GM18511 (cell line): ENCODE measurements around the gene SEPTIN8.

ENCODE experiments used
- ATAC-seq: cut with Tn5 transposase; IDR thresholded peaks from one replicate; pipeline ENCODE4 v1.9.1; 2021; ENCODE audit warnings: mild to moderate bottlenecking, moderate library complexity; ENCODE audit not compliant: unreplicated experiment

The SEPTIN8 gene

DNA sequence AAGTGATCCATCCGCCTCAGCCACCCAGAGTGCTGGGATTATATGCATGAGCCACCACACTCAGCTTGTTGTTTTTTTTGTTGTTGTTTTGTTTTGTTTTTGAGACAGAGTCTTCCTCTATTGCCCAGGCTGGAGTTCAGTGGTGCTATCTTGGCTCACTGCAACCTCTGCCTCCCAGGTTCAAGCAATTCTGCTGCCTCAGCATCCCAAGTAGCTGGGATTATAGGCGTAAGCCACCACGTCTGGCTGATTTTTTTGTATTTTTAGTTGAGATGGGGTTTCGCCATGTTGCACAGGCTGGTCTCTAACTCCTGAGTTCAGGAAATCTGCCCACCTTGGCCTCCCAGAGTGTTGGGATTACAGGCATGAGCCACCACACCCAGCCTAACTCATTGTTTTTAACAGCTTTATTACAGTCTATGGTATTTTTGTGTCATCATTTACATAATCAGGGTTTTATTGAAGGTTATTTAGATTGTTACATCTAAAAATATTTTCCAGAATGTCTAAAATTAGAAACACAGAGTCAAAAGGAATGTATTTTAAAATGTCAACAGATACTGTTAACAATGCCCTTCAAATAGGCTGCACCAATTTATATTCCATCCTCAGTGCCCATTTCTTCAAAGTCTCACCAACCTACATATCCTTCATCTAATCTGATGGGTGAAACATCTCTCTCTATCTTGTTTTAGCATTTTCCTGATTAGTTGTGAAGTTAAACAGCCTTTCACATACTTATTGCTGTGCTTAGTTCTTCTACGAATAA is 58.3 kb downstream of the SEPTIN8 start:
- ATAC-seq: no peak

GRCh38 chr5:132714456-132715307 is 62.4 kb downstream of the SEPTIN8 start:
- no peak for ATAC-seq

GRCh38 chr5:132708645-132709044 is 68.4 kb downstream of the SEPTIN8 start:
- ATAC-seq: no peak

DNA sequence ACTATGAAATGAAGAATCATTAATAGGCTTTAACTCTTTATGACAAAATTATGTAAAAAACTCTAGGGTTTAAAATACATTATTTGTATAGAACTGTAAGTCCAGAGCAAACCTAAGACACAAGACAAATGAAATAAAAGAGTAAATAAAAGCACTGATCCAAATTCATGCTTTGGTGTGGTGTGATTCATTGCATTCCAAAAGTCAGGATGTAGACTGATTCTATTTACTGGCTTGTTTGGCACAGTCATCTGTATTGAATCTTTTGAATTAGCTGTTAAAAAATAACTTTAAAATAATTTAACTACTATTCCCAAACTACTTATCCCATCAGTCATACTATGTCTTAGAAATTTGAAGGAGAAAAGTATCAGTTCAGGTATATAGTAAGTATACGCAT is 72.2 kb downstream of the SEPTIN8 start:
- ATAC-seq: no peak
